ENCODE results near the gene FCHSD2. TPM values are rescaled to one million over a fixed set of nuclear protein-coding genes. Genes with fewer than 3 reads are reported as not detected.

Gene FCHSD2
- total and polyA plus RNA-seq, 9 donors = 18.6 to 68.5 (median 53.8) TPM

DNA sequence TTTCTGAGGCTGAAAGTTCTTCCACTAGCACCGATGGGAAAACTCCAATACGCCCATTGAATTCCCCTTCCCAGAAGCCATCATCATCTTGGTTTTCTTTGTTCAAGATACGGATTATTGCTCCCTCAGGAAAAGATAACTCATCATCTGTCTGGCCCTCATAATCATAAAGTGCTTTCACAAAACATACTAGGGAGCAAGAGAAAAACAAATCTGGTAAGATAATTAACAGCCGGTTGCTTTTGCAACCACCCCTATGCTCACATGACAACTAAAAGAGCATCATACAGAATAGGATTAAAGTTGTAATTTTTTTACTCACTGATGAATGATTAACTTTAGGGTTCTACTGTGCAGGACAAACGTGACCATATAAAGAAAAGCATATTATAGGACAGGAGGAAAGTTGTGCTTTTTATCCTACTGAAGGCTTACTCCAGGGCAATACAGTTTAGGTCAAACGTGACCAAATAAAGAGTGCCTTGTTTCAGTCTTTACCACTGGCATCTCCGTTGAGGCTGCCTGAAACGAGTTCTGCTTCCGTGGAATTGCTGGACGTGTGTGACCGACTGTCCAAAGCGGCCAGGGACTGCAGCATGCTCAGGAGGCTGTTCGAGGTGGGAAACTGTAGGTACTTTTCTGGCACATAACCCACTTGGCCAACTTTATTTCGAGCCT is 299.3 kb downstream of the FCHSD2 start:
- Histone ChIP-seq H3K4me3 (no peak overlapping the region), H3K27ac (no peak overlapping the region), H3K4me1 (ENCODE audit: insufficient read depth) (peaks cover 3% of the 10 kb centered on the region), H3K36me3 (no peaks in the 10 kb centered on the region), H3K9me3 (no peaks in the 10 kb centered on the region), H3K27me3 (no peaks in the 10 kb centered on the region)
- TF ChIP-seq POLR2A (IDR thresholded peaks at IDR 0.05) (no peak), EP300 (IDR thresholded peaks at IDR 0.05) (no peak)
- TF ChIP-seq, protein P1, sequence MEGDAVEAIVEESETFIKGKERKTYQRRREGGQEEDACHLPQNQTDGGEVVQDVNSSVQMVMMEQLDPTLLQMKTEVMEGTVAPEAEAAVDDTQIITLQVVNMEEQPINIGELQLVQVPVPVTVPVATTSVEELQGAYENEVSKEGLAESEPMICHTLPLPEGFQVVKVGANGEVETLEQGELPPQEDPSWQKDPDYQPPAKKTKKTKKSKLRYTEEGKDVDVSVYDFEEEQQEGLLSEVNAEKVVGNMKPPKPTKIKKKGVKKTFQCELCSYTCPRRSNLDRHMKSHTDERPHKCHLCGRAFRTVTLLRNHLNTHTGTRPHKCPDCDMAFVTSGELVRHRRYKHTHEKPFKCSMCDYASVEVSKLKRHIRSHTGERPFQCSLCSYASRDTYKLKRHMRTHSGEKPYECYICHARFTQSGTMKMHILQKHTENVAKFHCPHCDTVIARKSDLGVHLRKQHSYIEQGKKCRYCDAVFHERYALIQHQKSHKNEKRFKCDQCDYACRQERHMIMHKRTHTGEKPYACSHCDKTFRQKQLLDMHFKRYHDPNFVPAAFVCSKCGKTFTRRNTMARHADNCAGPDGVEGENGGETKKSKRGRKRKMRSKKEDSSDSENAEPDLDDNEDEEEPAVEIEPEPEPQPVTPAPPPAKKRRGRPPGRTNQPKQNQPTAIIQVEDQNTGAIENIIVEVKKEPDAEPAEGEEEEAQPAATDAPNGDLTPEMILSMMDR (IDR thresholded peaks at IDR 0.05) = no peak
- intact Hi-C loops (cut with DNase I) = no loop called here
- DNase-seq = no peak
- 79 to 87% (median 86%) methylated on average over 14 of the region's 14 CpGs for WGBS, 3 donors

DNA sequence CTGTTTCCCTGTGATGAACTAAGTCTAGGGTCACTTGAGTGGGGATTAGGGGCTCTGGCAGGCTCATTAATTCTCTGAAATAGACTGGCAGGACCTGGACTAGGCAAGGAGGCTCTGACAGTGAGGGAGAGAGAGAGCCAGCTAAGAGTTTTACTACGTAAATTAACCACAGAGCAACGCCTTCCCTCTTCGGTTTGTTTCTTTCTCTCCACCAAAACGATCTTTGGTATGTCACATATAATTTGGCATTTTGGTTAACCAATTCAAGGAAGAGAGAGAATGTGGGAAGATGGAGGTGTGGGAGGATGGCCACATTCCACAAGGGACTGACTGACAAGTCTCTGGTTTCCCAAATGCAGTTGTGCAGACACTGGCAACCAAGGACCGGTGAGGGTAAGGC is 300.0 kb downstream of the FCHSD2 start:
- WGBS, 3 donors = 78 to 89% (median 81%) methylated on average over 5 of the region's 5 CpGs

DNA sequence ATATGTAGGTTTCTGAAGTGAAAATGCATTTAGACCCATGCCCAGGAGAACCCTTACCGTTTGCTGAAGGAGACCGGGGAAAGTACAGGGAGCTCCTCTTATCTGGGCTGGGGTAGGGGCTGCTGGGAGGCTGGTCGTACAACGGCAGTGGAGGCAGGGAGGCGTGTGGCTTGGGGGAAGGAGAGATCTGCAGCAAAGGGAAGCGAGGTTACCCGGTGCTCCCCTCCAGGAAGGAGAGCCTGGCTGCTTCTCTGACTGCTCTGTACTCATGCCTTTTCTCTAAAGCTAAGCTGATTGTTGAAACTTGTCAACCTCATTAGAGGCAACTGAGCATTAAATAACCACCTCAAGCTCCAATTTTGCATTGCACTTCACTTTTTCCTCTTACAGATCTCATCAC is 300.7 kb downstream of the FCHSD2 start:
- DNase-seq = no peak
- Histone ChIP-seq H3K4me3 (no peak overlapping the region), H3K27ac (no peak overlapping the region), H3K4me1 (ENCODE audit: insufficient read depth) (peaks cover 6% of the 10 kb centered on the region), H3K9me3 (no peaks in the 10 kb centered on the region), H3K36me3 (no peaks in the 10 kb centered on the region), H3K27me3 (no peaks in the 10 kb centered on the region)
- TF ChIP-seq EP300 (IDR thresholded peaks at IDR 0.05) (no peak), POLR2A (IDR thresholded peaks at IDR 0.05) (no peak)
- TF ChIP-seq, protein P1 (IDR thresholded peaks at IDR 0.05) = no peak
- intact Hi-C loops (cut with DNase I) = no loop called here
- 90 to 96% (median 93%) methylated on average over 7 of the region's 7 CpGs for WGBS, 3 donors

More for the DNA sequence above, 300.0 kb downstream of the FCHSD2 start:
- no peak overlapping the region for H3K4me3 ChIP-seq
- H3K36me3 ChIP-seq = no peaks in the 10 kb centered on the region
- no peaks in the 10 kb centered on the region for H3K9me3 ChIP-seq
- intact Hi-C loops (cut with DNase I) = no loop called here
- no peak for DNase-seq
- TF ChIP-seq, protein P1 (IDR thresholded peaks at IDR 0.05) = no peak
- TF ChIP-seq EP300 (IDR thresholded peaks at IDR 0.05) = no peak
- no peak for TF ChIP-seq POLR2A (IDR thresholded peaks at IDR 0.05)
- H3K27ac ChIP-seq = no peak overlapping the region
- H3K4me1 ChIP-seq (ENCODE audit: insufficient read depth) = peaks cover 6% of the 10 kb centered on the region
- H3K27me3 ChIP-seq = no peaks in the 10 kb centered on the region

DNA sequence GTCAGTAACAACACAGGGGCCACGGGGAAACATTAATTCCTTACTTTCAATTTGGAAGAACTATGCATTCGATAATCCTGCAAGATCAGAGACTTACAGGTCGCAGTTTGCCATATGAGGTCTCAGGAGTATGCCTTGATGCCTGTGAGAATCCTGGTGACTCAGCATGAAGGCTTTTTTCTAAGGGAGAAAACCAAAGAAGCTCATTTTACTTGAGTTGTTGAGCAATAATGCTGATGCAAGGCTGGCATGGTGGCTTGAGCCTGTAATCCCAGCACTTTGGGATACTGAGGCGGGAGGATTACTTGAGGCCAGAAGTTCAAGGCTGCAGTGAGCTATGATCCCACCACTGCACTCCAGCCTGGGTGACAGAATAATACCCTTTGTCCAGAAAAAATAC is 301.3 kb downstream of the FCHSD2 start:
- no peak overlapping the region for H3K27ac ChIP-seq
- peaks cover 10% of the 10 kb centered on the region for H3K4me1 ChIP-seq (ENCODE audit: insufficient read depth)
- H3K4me3 ChIP-seq = no peak overlapping the region
- no peaks in the 10 kb centered on the region for H3K27me3 ChIP-seq
- no peaks in the 10 kb centered on the region for H3K9me3 ChIP-seq
- TF ChIP-seq, protein P1 (IDR thresholded peaks at IDR 0.05) = no peak
- TF ChIP-seq EP300 (IDR thresholded peaks at IDR 0.05) (no peak), POLR2A (IDR thresholded peaks at IDR 0.05) (no peak)
- no peaks in the 10 kb centered on the region for H3K36me3 ChIP-seq
- WGBS, 3 donors = 88 to 92% (median 88%) methylated on average over 4 of the region's 4 CpGs
- DNase-seq = no peak
- intact Hi-C loops (cut with DNase I) = no loop called here
